Neural progenitor cell (in vitro differentiated cells): ENCODE measurements around the gene P2RY10.

Experiments used
- EZH2 ChIP-seq: fragments of 200-600 bp; sonication (generic); IDR thresholded peaks from 2 replicates; pipeline ENCODE4 v1.6.1; 2017; ENCODE audit warnings: antibody characterized with exemption, mild to moderate bottlenecking, moderate library complexity
- EZH2phosphoT487 ChIP-seq: fragments of 200-600 bp; sonication (generic); IDR thresholded peaks from 2 replicates; pipeline ENCODE4 v1.6.1; 2017; ENCODE audit warnings: antibody characterized with exemption
- TF ChIP-seq, protein P1 (sequence below): fragments of 200-600 bp; sonication (generic); IDR thresholded peaks from 2 replicates; pipeline ENCODE4 v1.5.1; 2017; ENCODE audit warnings: antibody characterized with exemption, mild to moderate bottlenecking

DNA sequence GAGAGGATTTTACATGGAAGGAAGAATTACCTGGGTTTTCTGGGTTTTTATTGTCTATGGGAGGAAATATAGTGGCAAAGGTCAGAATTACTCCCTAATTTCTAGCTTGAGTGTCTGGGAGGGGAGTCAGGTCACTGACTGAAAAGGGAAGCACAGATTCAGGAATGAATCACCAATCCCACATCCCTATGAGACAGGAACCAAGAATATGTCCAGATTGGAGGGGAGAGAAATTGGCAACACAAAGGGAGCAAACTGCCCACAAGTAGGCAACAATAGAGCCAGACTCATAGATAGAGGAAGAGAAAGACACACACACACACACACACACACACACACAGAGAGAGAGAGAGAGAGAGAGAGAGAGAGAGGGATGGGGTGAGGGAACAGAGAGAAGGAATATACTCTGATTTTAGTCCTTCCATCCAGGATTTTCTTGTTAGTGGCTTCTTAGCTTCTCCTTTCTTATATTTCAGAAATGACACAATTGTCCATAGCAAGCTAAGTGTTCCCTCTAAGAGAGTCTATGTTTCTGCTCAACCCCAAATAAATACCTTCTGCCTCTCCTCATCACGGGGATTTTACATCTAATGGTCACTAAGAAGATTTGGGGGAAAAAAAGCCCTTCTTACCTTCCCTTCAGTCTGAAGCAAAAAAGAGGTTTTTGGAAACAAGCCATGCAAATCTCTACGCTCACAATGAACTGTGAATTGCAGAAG is 12.0 kb downstream of the P2RY10 start:
- TF ChIP-seq, protein P1, sequence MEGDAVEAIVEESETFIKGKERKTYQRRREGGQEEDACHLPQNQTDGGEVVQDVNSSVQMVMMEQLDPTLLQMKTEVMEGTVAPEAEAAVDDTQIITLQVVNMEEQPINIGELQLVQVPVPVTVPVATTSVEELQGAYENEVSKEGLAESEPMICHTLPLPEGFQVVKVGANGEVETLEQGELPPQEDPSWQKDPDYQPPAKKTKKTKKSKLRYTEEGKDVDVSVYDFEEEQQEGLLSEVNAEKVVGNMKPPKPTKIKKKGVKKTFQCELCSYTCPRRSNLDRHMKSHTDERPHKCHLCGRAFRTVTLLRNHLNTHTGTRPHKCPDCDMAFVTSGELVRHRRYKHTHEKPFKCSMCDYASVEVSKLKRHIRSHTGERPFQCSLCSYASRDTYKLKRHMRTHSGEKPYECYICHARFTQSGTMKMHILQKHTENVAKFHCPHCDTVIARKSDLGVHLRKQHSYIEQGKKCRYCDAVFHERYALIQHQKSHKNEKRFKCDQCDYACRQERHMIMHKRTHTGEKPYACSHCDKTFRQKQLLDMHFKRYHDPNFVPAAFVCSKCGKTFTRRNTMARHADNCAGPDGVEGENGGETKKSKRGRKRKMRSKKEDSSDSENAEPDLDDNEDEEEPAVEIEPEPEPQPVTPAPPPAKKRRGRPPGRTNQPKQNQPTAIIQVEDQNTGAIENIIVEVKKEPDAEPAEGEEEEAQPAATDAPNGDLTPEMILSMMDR: no peak
- no peak for TF ChIP-seq EZH2
- TF ChIP-seq EZH2phosphoT487: no peak
